Stimulated activated CD4-positive, alpha-beta T cell treated with anti-CD3 and anti-CD28 coated beads, TNF-alpha, amount 100 ng/mL, for 4 hours (primary cell): Measurements from ENCODE around the gene LIPG.
"Not testable (repeated sequence)": the region's sequence is repeated elsewhere in the genome, so short reads cannot be mapped to it uniquely, and the experiment has no call there.

Experiments used
- DNase-seq, 3 experiments: peaks; one replicate each; pipeline ENCODE4 v3.0.0-alpha.2; 2020; ENCODE audit warnings: low read depth in 3 of 3

LIPG gene

GRCh38 chr18:49546719-49547273 lies 15.1 kb upstream of the LIPG start:
- DNase-seq = no peak

- no peak for DNase-seq
Measured at GRCh38 chr18:49547701-49548100, 14.2 kb upstream of the LIPG start.

GRCh38 chr18:49548229-49548636 lies 13.6 kb upstream of the LIPG start:
- no peak for DNase-seq

- no peak for DNase-seq
Measured at GRCh38 chr18:49550621-49551339, 11.1 kb upstream of the LIPG start.

GRCh38 chr18:49553003-49553402 lies 8.9 kb upstream of the LIPG start:
- DNase-seq = no peak

- no peak for DNase-seq
Measured at GRCh38 chr18:49555641-49556040, 6.2 kb upstream of the LIPG start.

- DNase-seq = no peak
Measured at GRCh38 chr18:49558356-49558755, 3.5 kb upstream of the LIPG start.

GRCh38 chr18:49559326-49559931 lies 2.4 kb upstream of the LIPG start:
- not testable (repeated sequence) for DNase-seq

- DNase-seq = no peak
Measured at GRCh38 chr18:49560277-49560623, 1.6 kb upstream of the LIPG start.

GRCh38 chr18:49560624-49561288 lies 1.1 kb upstream of the LIPG start:
- DNase-seq = no peak

GRCh38 chr18:49562481-49563129 lies 748 bp downstream of the LIPG start:
- DNase-seq = no peak

- DNase-seq = no peak
Measured at GRCh38 chr18:49563130-49563540, 1.3 kb downstream of the LIPG start.

- no peak for DNase-seq
Measured at GRCh38 chr18:49563701-49564517, 2.1 kb downstream of the LIPG start.

- DNase-seq = no peak
Measured at GRCh38 chr18:49564518-49564834, 2.6 kb downstream of the LIPG start.

GRCh38 chr18:49565101-49565500 lies 3.2 kb downstream of the LIPG start:
- no peak for DNase-seq

GRCh38 chr18:49565612-49566011 lies 3.8 kb downstream of the LIPG start:
- DNase-seq = no peak

GRCh38 chr18:49566217-49566770 lies 4.4 kb downstream of the LIPG start:
- DNase-seq = no peak

- DNase-seq = no peak
Measured at GRCh38 chr18:49566985-49567384, 5.1 kb downstream of the LIPG start.

GRCh38 chr18:49569724-49570123 lies 7.9 kb downstream of the LIPG start:
- no peak for DNase-seq

- DNase-seq = no peak
Measured at GRCh38 chr18:49570836-49571235, 9.0 kb downstream of the LIPG start.

GRCh38 chr18:49572611-49573345 lies 10.9 kb downstream of the LIPG start:
- DNase-seq = no peak
